SU-DHL-6 (cell line): ENCODE measurements around the gene TDO2.
"Not testable (repeated sequence)": the region's sequence is repeated elsewhere in the genome, so short reads cannot be mapped to it uniquely, and the experiment has no call there.

Experiments
- H2AFZ ChIP-seq: fragments of 200-600 bp; sonication (generic); 2 replicates; pipeline ENCODE4 v1.6.1; 2014; ENCODE audit warnings: low read depth, mild to moderate bottlenecking, moderate library complexity, mixed read lengths, antibody characterized with exemption, low read length; ENCODE audit not compliant: severe bottlenecking
- H3F3A ChIP-seq: fragments of 200-600 bp; shearing (Covaris generic); 2 replicates; pipeline ENCODE4 v1.6.0; 2016; ENCODE audit warnings: antibody characterized with exemption, mild to moderate bottlenecking; ENCODE audit not compliant: insufficient read depth
- H3K27ac ChIP-seq: fragments of 200-600 bp; sonication (generic); 2 replicates; pipeline ENCODE4 v1.5.1; 2016; ENCODE audit warnings: low read depth, mild to moderate bottlenecking, low read length, moderate library complexity, mixed read lengths
- H3K27me3 ChIP-seq: fragments of 200-600 bp; sonication (generic), shearing (Covaris generic); 2 replicates; pipeline ENCODE4 v1.6.0; 2014; ENCODE audit warnings: mild to moderate bottlenecking, low read length
- H3K36me3 ChIP-seq: fragments of 200-600 bp; sonication (generic); 2 replicates; pipeline ENCODE4 v1.6.1; 2014; ENCODE audit warnings: mild to moderate bottlenecking, low read length, mixed read lengths
- H3K4me2 ChIP-seq: fragments of 300-600, 200-600 bp; shearing (Covaris generic), sonication (generic); 2 replicates; pipeline ENCODE4 v1.6.0; 2014; ENCODE audit warnings: low read length, low read depth, mild to moderate bottlenecking; ENCODE audit not compliant: poor library complexity, severe bottlenecking
- H3K4me3 ChIP-seq: fragments of 200-600 bp; sonication (generic); 2 replicates; pipeline ENCODE4 v1.5.1; 2014; ENCODE audit warnings: antibody characterized with exemption, low read length, mild to moderate bottlenecking, mixed read lengths; ENCODE audit not compliant: insufficient read depth, poor library complexity, severe bottlenecking
- H3K79me2 ChIP-seq: fragments of 200-600 bp; sonication (generic); 2 replicates; pipeline ENCODE4 v1.6.1; 2014; ENCODE audit warnings: mild to moderate bottlenecking, low read length, moderate library complexity; ENCODE audit not compliant: insufficient read depth
- H3K9ac ChIP-seq: fragments of 200-600 bp; sonication (generic); 2 replicates; pipeline ENCODE4 v1.7.0; 2014; ENCODE audit warnings: mild to moderate bottlenecking, low read length
- H3K9me2 ChIP-seq: fragments of 200-600 bp; sonication (generic); replicated peaks from 2 replicates; pipeline ENCODE4 v1.6.1; 2014; ENCODE audit warnings: low read length; ENCODE audit not compliant: insufficient read depth
- H3K9me3 ChIP-seq: fragments of 200-600 bp; sonication (generic); 2 replicates; pipeline ENCODE4 v1.6.1; 2014; ENCODE audit warnings: low read length, mixed read lengths; ENCODE audit not compliant: insufficient read depth
- H4K20me1 ChIP-seq: fragments of 200-600 bp; sonication (generic); 2 replicates; pipeline ENCODE4 v1.6.1; 2014; ENCODE audit warnings: low read depth, mild to moderate bottlenecking, antibody characterized with exemption, low read length, moderate library complexity, mixed read lengths
- EZH2phosphoT487 ChIP-seq: fragments of 200-600 bp; sonication (generic), shearing (Covaris generic); conservative IDR thresholded peaks from 2 replicates; pipeline ENCODE4 v1.6.1; 2018; ENCODE audit warnings: mild to moderate bottlenecking, antibody characterized with exemption, low read length, moderate library complexity, mixed read lengths
- TF ChIP-seq, protein P1 (sequence below): fragments of 200-600 bp; sonication (generic); IDR thresholded peaks from one replicate; pipeline ENCODE4 v1.5.1; 2017; ENCODE audit warnings: antibody characterized with exemption, mild to moderate bottlenecking, low read length, moderate library complexity; ENCODE audit not compliant: insufficient read depth, poor library complexity, severe bottlenecking

The TDO2 gene

DNA sequence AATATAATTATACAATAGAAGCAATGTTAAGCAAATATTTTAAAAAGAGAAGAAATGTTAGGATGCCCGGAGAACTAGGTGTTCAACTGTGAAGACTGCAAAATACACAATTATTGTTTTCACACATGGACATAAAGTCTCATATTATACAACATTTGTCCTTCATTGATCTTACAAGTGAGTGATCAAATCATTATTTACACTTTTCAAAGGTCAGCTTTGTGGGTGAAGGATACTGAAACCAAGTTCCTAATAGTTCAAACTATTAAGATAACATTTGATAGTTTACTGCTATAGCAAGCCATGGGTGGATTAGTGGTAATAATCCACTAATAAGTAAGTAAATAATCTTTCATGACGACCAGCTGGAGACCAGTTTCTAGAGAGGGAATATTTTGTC lies 26.8 kb downstream of the TDO2 start:
- Histone ChIP-seq H3K9me3 (no peaks in the 10 kb centered on the region; the same call in 1 of the 2 replicates), H3K27me3 (no peaks in the 10 kb centered on the region), H3K27ac (no peak overlapping the region), H2AFZ (no peak overlapping the region), H3K4me3 (no peak overlapping the region), H3K36me3 (no peaks in the 10 kb centered on the region), H3K9ac (no peak overlapping the region), H3K79me2 (no peaks in the 10 kb centered on the region), H3K9me2 (no peaks in the 10 kb centered on the region), H3K4me2 (no peak overlapping the region), H4K20me1 (no peaks in the 10 kb centered on the region), H3F3A (no peaks in the 10 kb centered on the region)
- TF ChIP-seq EZH2phosphoT487, result no peak
- TF ChIP-seq, protein P1, sequence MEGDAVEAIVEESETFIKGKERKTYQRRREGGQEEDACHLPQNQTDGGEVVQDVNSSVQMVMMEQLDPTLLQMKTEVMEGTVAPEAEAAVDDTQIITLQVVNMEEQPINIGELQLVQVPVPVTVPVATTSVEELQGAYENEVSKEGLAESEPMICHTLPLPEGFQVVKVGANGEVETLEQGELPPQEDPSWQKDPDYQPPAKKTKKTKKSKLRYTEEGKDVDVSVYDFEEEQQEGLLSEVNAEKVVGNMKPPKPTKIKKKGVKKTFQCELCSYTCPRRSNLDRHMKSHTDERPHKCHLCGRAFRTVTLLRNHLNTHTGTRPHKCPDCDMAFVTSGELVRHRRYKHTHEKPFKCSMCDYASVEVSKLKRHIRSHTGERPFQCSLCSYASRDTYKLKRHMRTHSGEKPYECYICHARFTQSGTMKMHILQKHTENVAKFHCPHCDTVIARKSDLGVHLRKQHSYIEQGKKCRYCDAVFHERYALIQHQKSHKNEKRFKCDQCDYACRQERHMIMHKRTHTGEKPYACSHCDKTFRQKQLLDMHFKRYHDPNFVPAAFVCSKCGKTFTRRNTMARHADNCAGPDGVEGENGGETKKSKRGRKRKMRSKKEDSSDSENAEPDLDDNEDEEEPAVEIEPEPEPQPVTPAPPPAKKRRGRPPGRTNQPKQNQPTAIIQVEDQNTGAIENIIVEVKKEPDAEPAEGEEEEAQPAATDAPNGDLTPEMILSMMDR, result no peak

- H3K9ac ChIP-seq, result no peak overlapping the region
- TF ChIP-seq, protein P1, result no peak
- no peak for TF ChIP-seq EZH2phosphoT487
- H3K36me3 ChIP-seq, result no peaks in the 10 kb centered on the region
These were observed 28.1 kb downstream of the TDO2 start for GRCh38 chr4:155931634-155932033.

GRCh38 chr4:155934634-155935033 lies 31.1 kb downstream of the TDO2 start:
- not testable (repeated sequence) for H2AFZ ChIP-seq, H3K4me2 ChIP-seq, H3K9ac ChIP-seq, H3K4me3 ChIP-seq, H3F3A ChIP-seq, H3K36me3 ChIP-seq, H3K9me3 ChIP-seq, H3K27me3 ChIP-seq, H4K20me1 ChIP-seq, H3K9me2 ChIP-seq, H3K79me2 ChIP-seq, H3K27ac ChIP-seq

More at GRCh38 chr4:155931634-155932033, 28.1 kb downstream of the TDO2 start:
- Histone ChIP-seq H3K27ac (no peak overlapping the region), H3K9me3 (no peaks in the 10 kb centered on the region; the same call in 1 of the 2 replicates), H2AFZ (no peak overlapping the region), H3K4me3 (no peak overlapping the region), H3F3A (no peaks in the 10 kb centered on the region), H3K9me2 (no peaks in the 10 kb centered on the region), H4K20me1 (no peaks in the 10 kb centered on the region), H3K4me2 (no peak overlapping the region), H3K79me2 (no peaks in the 10 kb centered on the region), H3K27me3 (no peaks in the 10 kb centered on the region)

GRCh38 chr4:155935389-155935986 lies 32.0 kb downstream of the TDO2 start:
- H3K9me3 ChIP-seq, result no peaks in the 10 kb centered on the region
- H4K20me1 ChIP-seq, result no peaks in the 10 kb centered on the region
- no peaks in the 10 kb centered on the region for H3K79me2 ChIP-seq
- H3K4me2 ChIP-seq, result no peak overlapping the region
- H3K9ac ChIP-seq, result no peak overlapping the region
- no peaks in the 10 kb centered on the region for H3K27me3 ChIP-seq
- no peaks in the 10 kb centered on the region for H3F3A ChIP-seq
- no peak overlapping the region for H2AFZ ChIP-seq
- no peak for TF ChIP-seq EZH2phosphoT487
- TF ChIP-seq, protein P1, result no peak
- no peaks in the 10 kb centered on the region for H3K36me3 ChIP-seq
- no peak overlapping the region for H3K4me3 ChIP-seq
- no peak overlapping the region for H3K27ac ChIP-seq
- no peaks in the 10 kb centered on the region for H3K9me2 ChIP-seq
